ENCODE data around the gene TCF4.

- TF ChIP-seq CTCF (conservative IDR thresholded peaks at IDR 0.05; ENCODE audit: low read length) (no peak), EZH2phosphoT487 (IDR thresholded peaks at IDR 0.05; ENCODE audit: borderline replicate concordance, low read depth, low read length) (no peak)
These were observed 367.5 kb downstream of the TCF4 start for GRCh38 chr18:55220523-55220922.

Data from OCI-LY7 (cell line).